Measurements from ENCODE around the gene TFIP11. TPM values are rescaled to one million over a fixed set of nuclear protein-coding genes. Genes with fewer than 3 reads are reported as not detected.

Gene TFIP11
- total RNA-seq (2021; ENCODE audit: unreplicated experiment) (29.8 TPM), Bru-seq, nascent RNA (percentile 67 among the genes with signal in this experiment), BruChase-seq, experiment 1, labeled RNA remaining after a 2-hour chase (percentile 70 among the genes with signal in this experiment), BruChase-seq, experiment 2, labeled RNA remaining after a 6-hour chase (percentile 70 among the genes with signal in this experiment)
- 34.5 TPM for polyA plus RNA-seq (2012; ENCODE audit: insufficient read length)
- long read RNA-seq, transcript TFIP11-204 (15 exons, 3,586 nt): major isoform, 67 of 105 reads
- long read RNA-seq, partial matches to known transcripts: 9 of 105 reads
- long read RNA-seq, other reads (novel, unspliced or antisense): 26 of 105 reads

GRCh38 chr22:26512149-26512793 is at the start of gene TFIP11:
Gene TFIP11, minus strand, starts transcription at chr22:26512473. Its CDS starts 2,201 bp downstream, at chr22:26510272.
- ATAC-seq (peak; percentile 100), DNase-seq (ENCODE audit: low read depth, low spot score) (peak; percentile 27)
- ChIA-PET POLR2A (no interaction called here), CTCF (no interaction called here)
- peaks cover 11% of the 10 kb centered on the region; the same call in 1 of the 2 replicates for H3K4me1 ChIP-seq (ENCODE audit: control insufficient read depth, insufficient read depth, low read length)
- intact Hi-C loops (cut with micrococcal nuclease; ENCODE audit: unreplicated experiment) (no loop called here), in situ Hi-C loops (cut with HindIII; ENCODE audit: low pct_unique_long_range_greater_than_20kb, low sequenced_read_pairs) (no loop called here)
- peaks cover 8% of the 10 kb centered on the region for H3K36me3 ChIP-seq (ENCODE audit: control insufficient read depth, insufficient read depth, low read length)
- no peaks in the 10 kb centered on the region for H3K27me3 ChIP-seq (ENCODE audit: control insufficient read depth, insufficient read depth, low read length)
- H3K9me3 ChIP-seq (ENCODE audit: control insufficient read depth, insufficient read depth, low read depth, low read length): no peaks in the 10 kb centered on the region
- TF ChIP-seq SIN3A (IDR thresholded peaks at IDR 0.05; ENCODE audit: borderline replicate concordance, insufficient read depth, low read depth, low read length) (0 out of 2 replicates have a peak, but pooled peaks have one; percentile 71), REST (IDR thresholded peaks at IDR 0.05; ENCODE audit: insufficient read depth in 1 of 2, low read depth in 2 of 2, low read length in 1 of 2) (0 out of 4 replicates have a peak, but pooled peaks of 1 of the 2 experiments have one; percentile 24), TCF7L2 (IDR thresholded peaks at IDR 0.05; ENCODE audit: low read depth, low read length) (no peak), POLR2AphosphoS5 (IDR thresholded peaks at IDR 0.05; ENCODE audit: low read depth, low read length) (peak; percentile 84)
- peak within 1 kb of the TSS; percentile 89 for H3K27ac ChIP-seq (ENCODE audit: low read length)
- no TSS peak for BruUV-seq (replicated peaks)
- peak within 1 kb of the TSS; percentile 76 to 86 for H3K4me3 ChIP-seq (ENCODE audit: low read depth in 2 of 2, low read length in 2 of 2)

- H3K27ac ChIP-seq (ENCODE audit: low read length): no peak overlapping the region
- in situ Hi-C loops (cut with HindIII; ENCODE audit: low pct_unique_long_range_greater_than_20kb, low sequenced_read_pairs) (no loop called here), intact Hi-C loops (cut with micrococcal nuclease; ENCODE audit: unreplicated experiment) (no loop called here)
- POLR2A ChIA-PET: no interaction called here
- ATAC-seq (no peak), DNase-seq (ENCODE audit: low read depth, low spot score) (no peak)
- H3K4me3 ChIP-seq (ENCODE audit: low read depth in 2 of 2, low read length in 2 of 2): no peak overlapping the region
- H3K27me3 ChIP-seq (ENCODE audit: control insufficient read depth, insufficient read depth, low read length): no peaks in the 10 kb centered on the region
- CTCF ChIA-PET: no interaction called here
- H3K4me1 ChIP-seq (ENCODE audit: control insufficient read depth, insufficient read depth, low read length): no peaks in the 10 kb centered on the region
- no peak for TF ChIP-seq SIN3A (IDR thresholded peaks at IDR 0.05; ENCODE audit: borderline replicate concordance, insufficient read depth, low read depth, low read length)
- TF ChIP-seq TCF7L2 (IDR thresholded peaks at IDR 0.05; ENCODE audit: low read depth, low read length): no peak
- TF ChIP-seq, protein P1, sequence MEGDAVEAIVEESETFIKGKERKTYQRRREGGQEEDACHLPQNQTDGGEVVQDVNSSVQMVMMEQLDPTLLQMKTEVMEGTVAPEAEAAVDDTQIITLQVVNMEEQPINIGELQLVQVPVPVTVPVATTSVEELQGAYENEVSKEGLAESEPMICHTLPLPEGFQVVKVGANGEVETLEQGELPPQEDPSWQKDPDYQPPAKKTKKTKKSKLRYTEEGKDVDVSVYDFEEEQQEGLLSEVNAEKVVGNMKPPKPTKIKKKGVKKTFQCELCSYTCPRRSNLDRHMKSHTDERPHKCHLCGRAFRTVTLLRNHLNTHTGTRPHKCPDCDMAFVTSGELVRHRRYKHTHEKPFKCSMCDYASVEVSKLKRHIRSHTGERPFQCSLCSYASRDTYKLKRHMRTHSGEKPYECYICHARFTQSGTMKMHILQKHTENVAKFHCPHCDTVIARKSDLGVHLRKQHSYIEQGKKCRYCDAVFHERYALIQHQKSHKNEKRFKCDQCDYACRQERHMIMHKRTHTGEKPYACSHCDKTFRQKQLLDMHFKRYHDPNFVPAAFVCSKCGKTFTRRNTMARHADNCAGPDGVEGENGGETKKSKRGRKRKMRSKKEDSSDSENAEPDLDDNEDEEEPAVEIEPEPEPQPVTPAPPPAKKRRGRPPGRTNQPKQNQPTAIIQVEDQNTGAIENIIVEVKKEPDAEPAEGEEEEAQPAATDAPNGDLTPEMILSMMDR (IDR thresholded peaks at IDR 0.05): no peak
- TF ChIP-seq REST (IDR thresholded peaks at IDR 0.05; ENCODE audit: insufficient read depth in 1 of 2, low read depth in 2 of 2, low read length in 1 of 2): no peak
- TF ChIP-seq POLR2AphosphoS5 (IDR thresholded peaks at IDR 0.05; ENCODE audit: low read depth, low read length): no peak
- no TSS peak for BruUV-seq (replicated peaks)
- H3K36me3 ChIP-seq (ENCODE audit: control insufficient read depth, insufficient read depth, low read length): no peaks in the 10 kb centered on the region
- H3K9me3 ChIP-seq (ENCODE audit: control insufficient read depth, insufficient read depth, low read depth, low read length): no peaks in the 10 kb centered on the region
Observed at GRCh38 chr22:26561756-26562417, 49.6 kb upstream of the TFIP11 start.
